BLaER1 treated with 17β-estradiol and CSF1 and Interleukin-3, amounts not matched to agents 10 nM and 100 nM (cell line): ENCODE measurements around the gene SLC18A3.
A peak's percentile ranks its signal among the peaks of the same experiment; 100 is the strongest.

Experiments used
- H3K27ac ChIP-seq, 11 experiments: shearing (Covaris generic); formaldehyde crosslinking; 2 replicates each; pipeline ENCODE4 v1.8.1; 2022
- H3K27me3 ChIP-seq, 11 experiments: shearing (Covaris generic); formaldehyde crosslinking; 2 replicates each; pipeline ENCODE4 v1.8.1; 2022
- H3K36me3 ChIP-seq, 11 experiments: shearing (Covaris generic); formaldehyde crosslinking; 2 replicates each; pipeline ENCODE4 v1.8.1; 2022
- H3K4me1 ChIP-seq, 10 experiments: shearing (Covaris generic); formaldehyde crosslinking; 2 replicates each; pipeline ENCODE4 v1.8.1; 2022
- H3K4me2 ChIP-seq, 11 experiments: shearing (Covaris generic); formaldehyde crosslinking; 2 replicates each; pipeline ENCODE4 v1.8.1; 2022
- H3K4me3 ChIP-seq, 10 experiments: shearing (Covaris generic); formaldehyde crosslinking; 2 replicates each; pipeline ENCODE4 v1.8.1; 2022
- H3K9ac ChIP-seq, 11 experiments: shearing (Covaris generic); formaldehyde crosslinking; 2 replicates each; pipeline ENCODE4 v1.8.1; 2022
- H3K9me3 ChIP-seq, 11 experiments: shearing (Covaris generic); formaldehyde crosslinking; replicated peaks in 1 of 11; 2 replicates each; pipeline ENCODE4 v1.8.1; 2022
- H4K20me1 ChIP-seq, 11 experiments: shearing (Covaris generic); formaldehyde crosslinking; 2 replicates each; pipeline ENCODE4 v1.8.1; 2022
- Cebpa-rat ChIP-seq, 11 experiments: shearing (Covaris generic); IDR thresholded peaks; 2 replicates each; pipeline ENCODE4 v1.8.1; 2022

The SLC18A3 gene

DNA sequence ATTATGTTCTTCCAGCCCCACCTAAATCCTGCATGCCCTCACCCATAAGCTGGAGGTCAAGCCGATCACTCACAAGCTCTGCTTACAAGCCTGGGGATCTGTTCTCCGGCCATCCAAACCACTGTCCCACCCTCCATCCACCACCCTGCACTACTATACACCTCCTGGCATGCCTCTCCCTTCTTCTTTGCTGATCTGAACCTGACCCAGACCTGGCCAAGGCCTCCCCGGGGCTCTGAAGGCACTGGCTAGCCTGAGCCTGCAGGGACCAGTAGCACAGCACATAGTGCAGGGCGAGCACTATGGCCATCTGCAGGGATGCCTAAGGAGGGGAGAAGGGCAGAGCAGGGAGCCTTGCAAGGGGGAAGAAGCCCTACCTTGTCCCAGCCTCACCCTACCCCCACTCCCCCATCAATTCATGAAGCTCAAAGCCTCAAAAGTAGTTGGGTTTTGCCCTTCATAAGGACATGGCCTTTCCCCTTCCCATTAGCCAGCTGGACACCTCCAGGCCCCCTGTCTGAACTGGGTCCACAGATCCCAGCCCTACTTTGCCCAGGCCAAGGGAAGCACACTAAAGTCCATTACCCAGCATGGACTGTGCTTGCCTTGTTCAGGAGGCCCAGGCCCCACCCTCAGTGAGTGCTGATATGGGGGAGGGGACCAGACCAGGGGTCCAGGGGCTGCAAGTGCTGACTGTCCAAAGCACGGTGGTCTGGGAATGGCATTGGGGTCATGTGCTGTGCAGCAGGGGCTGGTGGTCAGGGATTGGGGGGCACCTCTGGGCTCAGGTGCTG is 33.3 kb downstream of the SLC18A3 start:
- H3K4me1 ChIP-seq = peaks cover 6 to 50% (median 44%) of the 10 kb centered on the region in 10 experiments
- no peaks in the 10 kb centered on the region for H4K20me1 ChIP-seq
- no peak overlapping the region for H3K9ac ChIP-seq
- no peak overlapping the region for H3K4me3 ChIP-seq
- H3K9me3 ChIP-seq = no peaks in the 10 kb centered on the region
- no peak overlapping the region for H3K27ac ChIP-seq
- H3K36me3 ChIP-seq = no peaks in the 10 kb centered on the region
- peak overlapping the region in 7 of 11 experiments; percentile 21 to 91 (median 53); a peak in 11 of 22 replicates for H3K4me2 ChIP-seq
- H3K27me3 ChIP-seq = no peaks in the 10 kb centered on the region
- no peak for TF ChIP-seq Cebpa-rat (IDR thresholded peaks at IDR 0.05)

DNA sequence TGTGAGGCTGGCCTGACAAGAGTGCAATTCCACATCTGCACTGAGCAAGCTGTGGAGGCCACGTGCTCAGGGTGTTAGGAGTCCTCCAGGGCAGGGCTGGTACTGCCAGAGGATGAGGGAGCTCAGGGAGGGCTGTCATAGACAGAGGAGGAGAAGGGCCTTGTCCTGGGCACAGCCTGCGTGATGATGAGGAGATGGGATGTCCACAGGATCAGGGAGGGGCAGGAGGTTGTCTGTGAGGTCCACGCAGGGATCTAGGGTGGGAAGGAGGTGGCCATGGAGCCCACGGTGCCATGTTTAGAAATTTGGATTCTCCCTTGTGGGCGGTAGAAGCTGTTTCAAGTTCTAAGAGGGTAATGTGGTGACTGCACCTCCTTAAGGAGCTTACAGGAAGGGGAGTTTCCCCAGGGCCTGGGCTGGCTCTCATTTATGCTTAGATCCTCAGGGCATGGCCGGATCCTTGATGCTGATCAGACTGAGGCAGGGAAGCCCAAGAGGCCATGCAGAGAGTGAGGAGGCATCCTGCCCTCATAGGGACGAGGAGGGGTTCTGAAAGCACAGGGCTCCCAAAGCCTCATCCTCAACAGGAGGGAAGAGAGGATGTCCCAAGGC is 34.0 kb downstream of the SLC18A3 start:
- Histone ChIP-seq H3K27me3 (no peaks in the 10 kb centered on the region), H3K4me2 (peak overlapping the region in 8 of 11 experiments; percentile 8 to 91 (median 48); a peak in 15 of 22 replicates), H3K4me1 (peaks cover 13 to 57% (median 51%) of the 10 kb centered on the region in 10 experiments), H4K20me1 (no peaks in the 10 kb centered on the region), H3K4me3 (no peak overlapping the region), H3K27ac (peak overlapping the region in 2 of 11 experiments; percentile 6 to 12; a peak in 1 of 22 replicates), H3K9ac (no peak overlapping the region), H3K36me3 (no peaks in the 10 kb centered on the region), H3K9me3 (no peaks in the 10 kb centered on the region)
- no peak for TF ChIP-seq Cebpa-rat (IDR thresholded peaks at IDR 0.05)

DNA sequence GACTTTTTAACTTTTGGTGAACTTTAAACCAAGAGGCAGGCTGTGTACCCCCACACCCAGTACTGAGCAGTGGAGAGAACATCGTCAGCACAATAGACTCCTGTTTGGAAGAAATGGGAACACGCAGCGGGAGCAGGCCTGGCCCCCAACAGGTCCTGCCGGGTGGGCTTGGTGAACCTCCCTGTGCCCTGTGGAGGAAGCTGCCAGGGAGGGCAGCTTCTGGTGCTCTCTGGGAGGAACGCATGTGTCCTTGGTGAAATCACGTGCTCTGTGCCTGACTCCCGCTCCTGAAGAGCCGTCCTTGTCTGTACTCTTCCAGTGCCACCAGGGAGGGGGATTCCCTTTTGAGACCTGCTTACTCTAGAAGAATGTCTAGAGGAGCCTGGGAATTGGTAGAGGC is 35.3 kb downstream of the SLC18A3 start:
- Histone ChIP-seq H3K4me3 (no peak overlapping the region), H3K9ac (no peak overlapping the region), H4K20me1 (no peaks in the 10 kb centered on the region), H3K36me3 (no peaks in the 10 kb centered on the region), H3K9me3 (no peaks in the 10 kb centered on the region), H3K4me1 (peaks cover 26 to 70% (median 64%) of the 10 kb centered on the region in 10 experiments), H3K4me2 (peak overlapping the region in 9 of 11 experiments; percentile 11 to 93 (median 90); a peak in 13 of 22 replicates), H3K27ac (peak overlapping the region in 3 of 11 experiments; percentile 21 to 95 (median 89); a peak in 3 of 22 replicates), H3K27me3 (no peaks in the 10 kb centered on the region)
- no peak for TF ChIP-seq Cebpa-rat (IDR thresholded peaks at IDR 0.05)

DNA sequence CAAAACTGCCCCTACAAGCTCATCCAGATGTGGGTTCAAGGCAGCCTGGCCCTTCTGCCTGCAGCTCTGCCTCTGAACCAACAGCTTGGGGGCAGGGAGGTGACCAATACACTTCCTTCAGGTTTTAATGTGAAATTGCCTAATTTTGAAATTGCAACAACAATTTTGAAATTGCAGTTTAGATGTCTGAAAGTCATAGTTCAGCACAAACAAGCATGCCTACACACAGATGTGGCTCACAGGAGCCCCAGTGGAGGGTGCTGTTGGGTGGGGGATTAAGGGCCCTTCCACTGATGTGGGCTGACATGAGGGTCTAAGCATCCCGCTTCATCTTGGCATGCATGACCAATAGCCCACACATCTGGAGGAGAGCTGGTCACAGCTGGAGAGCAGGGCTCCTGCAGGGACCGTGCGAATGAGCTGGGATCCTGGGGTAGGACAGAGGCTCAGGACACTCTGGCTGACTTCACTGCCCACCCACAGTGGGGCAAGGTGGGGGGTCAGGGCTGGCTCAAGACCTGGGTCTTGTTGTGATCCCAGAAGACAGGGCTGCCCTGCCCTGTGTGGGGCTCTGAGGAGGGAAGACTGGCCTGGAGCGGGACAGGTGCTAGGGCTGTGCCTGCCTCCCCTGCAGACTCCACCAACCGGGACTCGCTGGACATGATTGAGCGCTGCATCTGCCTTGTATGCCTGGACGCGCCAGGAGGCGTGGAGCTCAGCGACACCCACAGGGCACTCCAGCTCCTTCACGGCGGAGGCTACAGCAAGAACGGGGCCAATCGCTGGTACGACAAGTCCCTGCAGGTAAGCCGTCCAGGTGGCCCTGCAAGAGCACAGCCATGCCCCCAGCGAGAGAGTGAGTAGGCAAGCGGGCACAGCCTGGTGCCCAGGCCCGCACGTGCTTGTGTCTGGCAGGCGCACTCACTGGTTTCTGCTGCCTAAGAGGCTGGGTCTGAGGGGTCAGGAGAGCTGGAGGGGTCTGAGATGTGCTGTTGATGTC is 36.1 kb downstream of the SLC18A3 start:
- H3K4me1 ChIP-seq = peaks cover 31 to 77% (median 71%) of the 10 kb centered on the region in 10 experiments
- no peak for TF ChIP-seq Cebpa-rat (IDR thresholded peaks at IDR 0.05)
- peak overlapping the region in 4 of 11 experiments; percentile 86 to 95 (median 90); a peak in 6 of 22 replicates for H3K27ac ChIP-seq
- no peak overlapping the region for H3K9ac ChIP-seq
- H4K20me1 ChIP-seq = no peaks in the 10 kb centered on the region
- H3K36me3 ChIP-seq = no peaks in the 10 kb centered on the region
- no peak overlapping the region for H3K4me3 ChIP-seq
- H3K27me3 ChIP-seq = no peaks in the 10 kb centered on the region
- H3K4me2 ChIP-seq = peak overlapping the region in 10 of 11 experiments; percentile 11 to 93 (median 90); a peak in 16 of 22 replicates
- H3K9me3 ChIP-seq = no peaks in the 10 kb centered on the region

DNA sequence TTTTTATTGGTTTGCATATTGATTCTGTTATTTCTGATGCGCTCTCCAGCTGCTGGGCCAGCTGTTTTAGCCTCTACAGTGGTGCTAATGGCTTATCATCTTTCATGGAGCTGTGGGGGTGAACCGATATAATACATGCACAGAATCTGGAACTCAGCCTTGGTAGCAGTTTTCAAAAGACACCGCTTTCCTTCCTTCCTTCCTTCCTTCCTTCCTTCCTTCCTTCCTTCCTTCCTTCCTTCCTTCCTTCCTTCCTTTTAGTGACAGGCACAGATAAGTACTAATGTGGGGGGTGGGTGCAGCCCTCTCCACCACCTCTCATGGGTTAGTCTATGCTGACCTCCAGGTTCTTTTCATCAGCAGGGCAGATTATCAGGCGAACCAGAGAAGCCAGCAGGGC is 37.4 kb downstream of the SLC18A3 start:
- Histone ChIP-seq H3K27ac (peak overlapping the region in 5 of 11 experiments; percentile 76 to 95 (median 89); a peak in 7 of 22 replicates), H4K20me1 (no peaks in the 10 kb centered on the region), H3K4me3 (no peak overlapping the region), H3K4me2 (peak overlapping the region in 9 of 11 experiments; percentile 66 to 93 (median 90); a peak in 17 of 22 replicates), H3K9me3 (no peaks in the 10 kb centered on the region), H3K4me1 (peaks cover 31 to 91% (median 85%) of the 10 kb centered on the region in 10 experiments), H3K27me3 (no peaks in the 10 kb centered on the region), H3K9ac (peak overlapping the region in 4 of 11 experiments; percentile 67 to 80 (median 76); a peak in 5 of 22 replicates), H3K36me3 (no peaks in the 10 kb centered on the region)
- no peak for TF ChIP-seq Cebpa-rat (IDR thresholded peaks at IDR 0.05)

DNA sequence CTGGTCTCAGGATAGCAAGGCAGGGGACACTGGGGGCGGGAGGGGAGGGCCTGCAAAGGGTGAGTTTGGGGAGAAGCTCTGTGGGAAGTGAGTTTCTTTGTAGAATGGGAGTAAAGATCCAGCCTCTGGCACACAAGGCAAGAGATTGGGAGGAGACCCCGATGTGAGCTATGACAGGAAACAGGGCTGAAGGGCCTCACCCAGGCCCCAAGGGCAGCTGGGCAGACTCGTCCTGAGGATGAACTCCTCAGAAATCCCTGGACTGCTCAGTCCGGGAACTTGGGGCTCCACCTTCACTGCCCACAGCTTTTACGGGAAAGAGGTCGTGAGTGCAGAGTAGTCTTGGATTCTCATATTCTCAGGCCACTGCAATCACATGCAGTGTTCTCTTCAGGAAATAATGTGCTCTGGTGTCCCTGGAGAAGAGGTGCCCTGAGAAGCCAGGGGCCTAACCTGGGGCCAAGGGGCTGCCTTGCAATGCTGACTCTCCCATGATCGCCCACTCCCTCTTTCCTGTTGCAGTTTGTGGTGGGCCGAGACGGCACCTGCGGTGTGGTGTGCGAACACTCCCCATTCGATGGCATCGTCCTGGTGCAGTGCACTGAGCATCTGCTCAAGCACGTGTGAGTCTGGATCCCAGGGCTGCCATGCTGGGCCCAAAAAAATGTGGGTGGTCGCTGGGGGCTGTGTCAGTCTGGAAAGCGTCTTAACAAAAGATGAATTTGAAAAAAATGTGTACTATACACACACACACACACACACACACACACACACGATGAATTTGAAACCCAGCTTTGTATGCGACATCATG is 38.1 kb downstream of the SLC18A3 start:
- H3K4me3 ChIP-seq = peak overlapping the region in 3 of 10 experiments; percentile 15 to 34 (median 29); a peak in 4 of 20 replicates
- TF ChIP-seq Cebpa-rat (IDR thresholded peaks at IDR 0.05) = no peak
- peak overlapping the region in 8 of 11 experiments; percentile 70 to 95 (median 81); a peak in 14 of 22 replicates for H3K27ac ChIP-seq
- no peaks in the 10 kb centered on the region for H3K36me3 ChIP-seq
- no peaks in the 10 kb centered on the region for H3K27me3 ChIP-seq
- H3K9ac ChIP-seq = peak overlapping the region in 6 of 11 experiments; percentile 25 to 80 (median 72); a peak in 10 of 22 replicates
- no peaks in the 10 kb centered on the region for H4K20me1 ChIP-seq
- H3K4me2 ChIP-seq = peak overlapping the region; percentile 66 to 93 (median 89)
- H3K9me3 ChIP-seq = no peaks in the 10 kb centered on the region
- H3K4me1 ChIP-seq = peaks cover 31 to 97% (median 90%) of the 10 kb centered on the region in 10 experiments

DNA sequence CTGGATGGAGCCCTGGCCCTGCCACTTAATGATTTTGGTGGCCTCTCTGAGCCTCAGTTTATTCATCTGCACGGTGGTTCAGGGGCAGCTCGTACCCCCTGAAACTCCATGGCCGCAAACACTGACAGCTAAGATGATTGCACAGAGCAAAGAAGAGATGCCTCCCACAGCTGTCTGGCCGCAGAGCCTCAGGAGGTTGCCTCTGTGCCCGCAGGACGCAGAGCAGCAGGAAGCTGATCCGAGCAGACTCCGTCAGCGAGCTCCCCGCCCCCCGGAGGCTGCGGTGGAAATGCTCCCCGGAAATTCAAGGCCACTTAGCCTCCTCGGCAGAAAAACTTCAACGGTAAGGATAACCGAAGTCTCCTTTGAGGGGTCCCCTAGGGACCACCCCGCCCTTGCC is 39.2 kb downstream of the SLC18A3 start:
- Histone ChIP-seq H3K4me2 (peak overlapping the region; percentile 66 to 93 (median 89)), H3K4me1 (peaks cover 31 to 99% (median 89%) of the 10 kb centered on the region in 10 experiments), H3K27me3 (no peaks in the 10 kb centered on the region), H3K9ac (peak overlapping the region in 10 of 11 experiments; percentile 42 to 80 (median 60); a peak in 16 of 22 replicates), H3K4me3 (peak overlapping the region in 8 of 10 experiments; percentile 15 to 55 (median 36); a peak in 14 of 20 replicates), H3K9me3 (no peaks in the 10 kb centered on the region), H3K36me3 (no peaks in the 10 kb centered on the region), H4K20me1 (no peaks in the 10 kb centered on the region), H3K27ac (peak overlapping the region in 9 of 11 experiments; percentile 47 to 95 (median 76); a peak in 18 of 22 replicates)
- peak in 2 of 11 experiments; percentile 31 to 71; a peak in 3 of 22 replicates for TF ChIP-seq Cebpa-rat (IDR thresholded peaks at IDR 0.05)
